Activated naive CD8-positive, alpha-beta T cell treated with anti-CD3 and anti-CD28 coated beads, Interleukin-2, amount 50 U/mL, for 16 hours (primary cell): ENCODE data around the gene DENND2C.
"Not testable (repeated sequence)": the region's sequence is repeated elsewhere in the genome, so short reads cannot be mapped to it uniquely, and the experiment has no call there.

Experiments used
- DNase-seq: peaks from one replicate; pipeline ENCODE4 v3.0.0-alpha.2; 2020; ENCODE audit warnings: low read depth, low spot score

Gene DENND2C

GRCh38 chr1:114609026-114609425 lies 60.8 kb downstream of the DENND2C start:
- no peak for DNase-seq

- no peak for DNase-seq
Observed at GRCh38 chr1:114607223-114607622, 62.6 kb downstream of the DENND2C start.

DNA sequence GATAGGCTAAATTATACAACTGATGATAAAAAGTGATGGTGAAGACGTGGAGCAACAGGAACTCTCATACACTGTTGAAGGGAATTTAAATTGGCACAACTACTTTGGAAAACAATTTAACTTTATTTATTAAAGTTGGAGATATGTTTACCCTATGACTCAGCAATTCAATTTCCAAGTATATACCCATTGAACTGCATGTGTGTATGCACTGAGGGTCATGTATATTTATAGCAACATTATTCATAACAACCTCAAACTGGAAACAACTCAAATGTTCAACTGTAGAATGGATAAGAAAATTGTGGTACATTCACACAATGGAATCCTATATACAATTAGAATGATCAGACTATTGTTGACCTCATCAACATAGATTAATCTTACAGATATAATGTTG lies 71.9 kb downstream of the DENND2C start:
- DNase-seq: no peak

DNA sequence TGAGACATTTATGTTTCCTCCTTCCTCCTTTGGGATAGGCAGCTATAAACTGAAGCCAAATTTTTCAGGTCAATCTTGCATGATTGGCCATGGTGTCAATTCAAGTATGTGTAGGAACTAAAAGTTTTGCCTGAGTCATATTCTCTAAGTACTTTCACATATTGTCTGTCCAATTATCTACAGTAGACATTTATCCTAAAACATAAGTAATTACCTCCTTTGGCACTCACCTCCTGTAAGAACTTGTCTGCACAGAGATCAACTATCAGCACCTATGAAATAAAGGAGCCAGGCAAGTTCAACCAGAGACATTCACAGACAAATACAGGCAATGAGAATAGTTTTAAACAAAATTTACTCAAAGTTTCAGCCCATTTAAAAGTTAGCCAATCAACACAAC lies 74.2 kb downstream of the DENND2C start:
- DNase-seq: no peak

DNA sequence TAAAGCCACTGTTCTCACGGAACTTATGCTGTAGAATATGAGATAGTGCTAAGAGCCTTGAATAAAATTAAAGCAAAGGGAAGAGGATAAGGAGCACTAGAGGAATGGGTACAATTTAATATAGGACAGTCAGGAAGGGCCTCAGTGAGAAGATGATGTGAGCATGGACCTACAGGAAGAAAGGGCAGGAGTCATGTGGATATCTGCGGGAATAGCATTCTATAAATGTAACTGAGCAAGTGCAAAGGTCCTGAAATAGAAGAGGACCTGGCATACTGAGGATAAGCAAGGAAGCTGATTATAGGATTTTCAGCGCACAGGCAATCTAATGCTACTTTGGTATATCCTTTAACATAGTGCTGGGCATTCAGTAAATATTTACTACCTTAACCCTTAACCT lies 75.8 kb downstream of the DENND2C start:
- DNase-seq: no peak

DNA sequence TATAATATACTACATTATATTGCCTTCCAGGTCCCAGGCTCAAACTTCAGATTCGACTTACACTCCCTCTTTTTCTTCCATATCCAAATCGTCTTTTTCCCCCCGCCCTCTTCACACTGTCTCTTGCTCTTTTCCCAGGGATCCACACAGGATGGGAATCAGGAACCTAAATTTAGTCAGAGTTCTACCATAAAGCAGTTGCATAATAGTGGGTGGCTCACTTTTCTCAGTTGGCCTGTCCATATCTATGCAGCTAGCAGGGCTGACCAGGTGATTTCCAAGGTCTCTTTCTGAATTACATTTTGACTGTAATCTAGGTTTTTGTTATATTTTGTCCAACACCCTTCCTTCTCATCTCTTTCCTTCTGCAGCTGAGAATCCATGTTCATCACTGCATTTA lies 80.7 kb downstream of the DENND2C start:
- no peak for DNase-seq

DNA sequence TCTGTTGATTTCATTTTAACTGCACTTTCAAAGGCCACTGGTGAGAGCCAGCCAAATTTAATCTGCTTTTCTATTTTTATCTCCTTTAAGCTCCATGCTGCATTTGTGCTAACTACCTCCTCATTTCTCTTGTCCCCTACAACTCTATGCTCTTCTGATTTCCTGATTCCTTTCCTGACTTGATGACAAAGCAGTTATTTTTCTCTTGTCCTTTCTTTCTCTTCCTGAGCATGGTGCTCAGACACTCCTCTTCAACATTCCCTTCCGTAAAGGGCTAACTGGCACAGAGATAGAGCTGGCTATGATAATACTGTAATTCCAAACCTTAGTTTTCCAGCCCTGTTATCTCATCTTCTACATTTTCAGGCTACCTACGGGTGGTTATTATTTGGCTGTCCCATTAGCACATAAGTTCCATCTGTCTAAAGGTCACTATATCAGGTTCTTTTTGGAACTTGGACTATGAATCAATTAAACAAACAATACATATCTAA lies 81.6 kb downstream of the DENND2C start:
- no peak for DNase-seq

DNA sequence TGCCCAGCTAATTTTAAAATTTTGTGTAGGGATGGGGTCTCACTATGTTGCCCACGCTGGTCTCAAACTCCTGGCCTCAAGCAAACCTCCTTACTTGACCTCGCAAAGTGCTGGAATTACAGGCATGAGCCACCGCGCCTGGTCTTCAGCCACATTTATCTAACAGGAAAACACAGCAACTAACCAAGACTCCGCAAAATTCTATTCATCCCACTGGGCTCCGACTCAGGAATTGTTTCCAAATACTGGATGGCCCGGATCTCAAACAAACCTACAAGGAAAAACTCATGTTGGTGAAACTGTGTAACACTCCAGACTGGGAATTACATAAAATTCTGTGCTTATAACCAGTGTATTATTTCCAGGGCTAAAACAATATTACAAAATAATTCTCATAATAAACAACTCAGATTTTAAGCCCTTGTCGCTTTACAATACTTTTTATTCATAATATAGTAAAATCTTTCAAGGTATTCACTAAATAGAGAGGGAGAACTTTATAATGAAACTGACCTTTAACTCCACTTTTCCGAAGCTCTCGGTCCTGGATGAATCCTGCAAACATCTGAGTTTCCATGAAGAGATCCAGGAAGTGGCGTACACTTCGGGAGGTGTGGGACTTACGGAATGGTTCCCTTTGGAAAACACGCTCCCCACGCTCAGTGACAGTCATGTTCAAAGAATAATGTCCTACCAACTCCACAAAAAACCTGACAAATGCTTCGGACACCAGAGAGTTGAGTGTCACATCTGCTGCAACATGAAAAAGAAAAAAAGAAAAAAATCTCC lies 82.5 kb downstream of the DENND2C start:
- no peak for DNase-seq

- no peak for DNase-seq
Observed at GRCh38 chr1:114586513-114587047, 83.3 kb downstream of the DENND2C start.

DNA sequence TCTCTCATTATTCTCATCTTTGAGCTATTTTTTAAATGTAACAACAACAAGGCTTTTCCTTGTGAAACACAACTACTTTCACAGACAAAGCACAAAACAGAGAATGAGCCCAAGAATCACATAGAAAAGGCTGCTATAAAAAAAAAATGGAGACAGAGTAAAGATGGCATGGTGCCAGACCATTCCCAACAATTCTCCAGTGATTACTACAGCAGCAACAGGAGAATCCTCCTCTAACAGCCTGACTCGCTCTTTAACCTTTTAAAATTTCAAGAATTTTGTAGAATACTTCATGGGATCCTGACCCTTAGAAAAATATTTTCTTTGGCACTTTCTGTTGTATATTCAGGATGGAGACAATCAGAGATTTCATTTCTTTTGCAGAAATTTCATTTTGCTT lies 84.6 kb downstream of the DENND2C start:
- DNase-seq: no peak

DNA sequence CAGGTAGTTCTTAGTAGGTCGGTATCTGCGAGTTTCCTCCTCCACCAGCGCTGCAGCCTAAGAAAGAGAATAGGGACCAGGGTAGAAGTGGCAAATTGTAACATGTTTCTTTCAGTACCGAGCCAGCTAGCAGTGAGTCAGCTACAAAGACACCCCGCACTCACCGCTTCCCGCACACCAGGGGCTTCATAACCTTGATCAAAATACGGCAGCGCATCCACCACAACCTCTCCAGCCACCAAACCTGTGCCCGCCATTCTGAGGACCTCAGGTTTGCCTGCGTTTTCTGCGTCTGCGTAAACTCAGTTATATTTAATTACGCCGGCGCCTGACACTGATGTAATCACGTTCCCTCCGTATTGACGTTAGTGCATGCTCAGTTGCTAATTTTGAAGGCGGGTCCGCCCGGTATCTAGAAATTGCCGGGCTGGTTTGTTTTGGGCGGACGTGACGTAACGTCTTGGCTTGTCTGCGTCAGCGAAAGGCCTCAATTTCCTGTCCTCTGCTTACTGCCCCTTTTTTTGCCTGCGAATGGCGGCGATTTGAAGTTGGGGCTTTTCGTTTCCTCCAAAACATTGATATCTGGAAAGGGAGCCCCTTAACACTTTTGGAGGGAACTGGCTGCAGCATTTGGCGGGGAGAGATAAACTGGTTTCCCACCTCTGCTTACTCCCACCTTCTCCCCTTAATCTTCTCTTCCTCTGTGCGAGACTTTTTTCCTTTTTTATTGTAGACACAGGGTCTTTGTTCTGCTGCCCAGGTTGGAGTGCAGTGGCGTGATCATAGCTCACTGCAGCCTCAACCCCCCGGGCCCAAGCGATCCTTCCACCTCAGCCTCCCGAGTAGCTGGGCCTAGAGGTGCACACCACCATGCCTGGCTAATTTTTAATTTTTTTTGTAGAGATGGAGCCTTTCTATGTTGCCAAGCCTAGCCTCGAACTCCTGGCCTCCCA lies 88.2 kb downstream of the DENND2C start, which contains the start of gene BCAS2:
BCAS2 (minus strand) TSS at position 281 of the 953 bp plus-strand sequence; CDS start at position 257, 24 bp downstream.
- peak; percentile 92 for DNase-seq

DNA sequence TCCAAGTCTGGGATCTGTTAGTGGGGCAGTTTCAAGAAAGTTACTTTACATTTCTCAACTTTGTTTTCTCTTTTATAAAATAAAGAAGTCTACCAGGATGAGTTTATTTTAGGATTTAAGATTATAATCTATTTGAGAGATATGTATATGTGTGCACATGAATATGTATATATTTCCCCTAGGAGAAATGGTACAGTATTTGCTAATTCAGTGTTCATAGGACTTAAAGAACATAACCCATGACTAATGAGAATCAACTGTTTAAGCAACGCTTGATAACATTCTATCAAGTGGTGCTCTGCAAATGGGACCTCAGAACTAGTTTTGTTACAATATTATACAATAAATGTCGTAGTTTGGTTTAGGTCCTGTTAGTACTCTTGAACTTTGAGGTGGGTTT lies 95.5 kb downstream of the DENND2C start:
- no peak for DNase-seq

- no peak for DNase-seq
Observed at GRCh38 chr1:114564141-114564540, 105.7 kb downstream of the DENND2C start.

DNA sequence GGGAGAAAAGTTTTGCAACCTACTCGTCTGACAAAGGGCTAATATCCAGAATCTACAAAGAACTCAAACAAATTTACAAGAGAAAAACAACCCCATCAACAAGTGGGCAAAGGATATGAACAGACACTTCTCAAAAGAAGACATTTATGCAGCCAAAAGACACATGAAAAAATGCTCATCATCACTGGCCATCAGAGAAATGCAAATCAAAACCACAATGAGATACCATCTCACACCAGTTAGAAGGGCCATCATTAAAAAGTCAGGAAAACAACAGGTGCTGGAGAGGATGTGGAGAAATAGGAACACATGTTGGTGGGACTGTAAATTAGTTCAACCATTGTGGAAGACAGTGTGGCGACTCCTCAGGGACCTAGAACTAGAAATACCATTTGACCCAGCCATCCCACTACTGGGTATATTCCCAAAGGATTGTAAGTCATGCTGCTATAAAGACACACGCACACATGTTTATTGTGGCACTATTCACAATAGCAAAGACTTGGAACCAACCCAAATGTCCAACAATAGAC lies 106.8 kb downstream of the DENND2C start:
- not testable (repeated sequence) for DNase-seq

- no peak for DNase-seq
Observed at GRCh38 chr1:114561333-114561732, 108.5 kb downstream of the DENND2C start.

DNA sequence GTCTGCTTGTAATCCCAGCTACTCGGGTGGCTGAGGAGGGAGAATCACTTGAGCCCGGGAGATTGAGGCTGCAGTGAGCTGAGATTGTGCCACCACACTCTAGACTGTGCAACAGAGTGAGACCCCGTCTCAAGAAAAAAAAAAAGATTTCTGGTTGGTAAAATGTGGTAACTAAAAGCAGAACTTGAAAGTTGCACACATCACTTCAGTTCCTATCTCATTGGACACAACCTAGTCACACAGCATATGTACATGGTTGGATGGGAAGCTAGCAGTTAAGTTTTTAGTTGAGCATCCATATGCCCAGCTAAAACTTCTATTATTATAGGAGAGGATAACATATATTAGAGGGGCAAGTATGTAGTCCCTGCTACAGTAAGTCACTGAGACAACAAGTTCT lies 110.5 kb downstream of the DENND2C start:
- no peak for DNase-seq

GRCh38 chr1:114558544-114558943 lies 111.3 kb downstream of the DENND2C start:
- no peak for DNase-seq

- DNase-seq: no peak
Observed at GRCh38 chr1:114554577-114554976, 115.3 kb downstream of the DENND2C start.

DNA sequence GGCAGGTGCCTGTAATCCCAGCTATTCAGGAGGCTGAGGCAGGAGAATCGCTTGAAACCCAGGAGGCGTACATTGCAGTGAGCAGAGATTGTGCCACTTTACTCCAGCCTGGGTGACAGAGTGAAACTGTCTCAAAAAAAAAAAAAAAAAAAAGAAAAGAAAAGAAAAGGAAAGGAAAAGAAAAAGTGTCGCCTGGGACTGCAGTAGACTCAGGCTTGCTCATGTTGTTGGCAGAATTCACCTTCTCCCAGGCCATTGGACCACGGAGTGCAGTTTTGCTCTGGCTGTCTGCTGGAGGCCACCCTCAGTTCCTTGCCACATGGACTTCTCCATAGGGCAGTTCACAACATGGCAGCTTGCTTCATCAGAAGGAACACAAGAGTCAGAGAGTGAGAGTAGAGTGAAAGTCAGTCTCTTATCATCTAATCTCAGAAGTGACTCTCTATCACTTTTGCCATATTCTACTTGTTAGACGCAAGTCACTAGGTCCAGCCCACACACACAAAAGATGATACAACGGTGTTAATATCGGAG lies 117.7 kb downstream of the DENND2C start:
- DNase-seq: no peak

DNA sequence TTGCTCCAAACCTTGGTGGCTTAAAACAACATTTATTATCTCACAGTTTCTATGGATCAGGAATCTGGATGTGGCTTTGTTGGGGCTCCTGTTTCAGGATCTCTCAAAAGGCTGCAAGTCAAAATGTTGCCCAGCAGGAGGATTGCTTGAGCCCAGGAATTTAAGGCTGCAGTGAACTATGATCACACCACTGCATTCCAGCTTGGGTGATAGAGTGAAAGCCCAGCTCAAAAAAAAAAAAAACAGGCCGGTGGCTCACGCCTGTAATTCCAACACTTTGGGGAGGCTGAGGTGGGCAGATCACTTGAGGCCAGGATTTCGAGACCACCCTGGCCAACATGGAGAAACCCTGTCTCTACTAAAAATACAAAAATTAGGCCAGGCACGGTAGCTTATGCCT lies 118.4 kb downstream of the DENND2C start:
- no peak for DNase-seq

DNA sequence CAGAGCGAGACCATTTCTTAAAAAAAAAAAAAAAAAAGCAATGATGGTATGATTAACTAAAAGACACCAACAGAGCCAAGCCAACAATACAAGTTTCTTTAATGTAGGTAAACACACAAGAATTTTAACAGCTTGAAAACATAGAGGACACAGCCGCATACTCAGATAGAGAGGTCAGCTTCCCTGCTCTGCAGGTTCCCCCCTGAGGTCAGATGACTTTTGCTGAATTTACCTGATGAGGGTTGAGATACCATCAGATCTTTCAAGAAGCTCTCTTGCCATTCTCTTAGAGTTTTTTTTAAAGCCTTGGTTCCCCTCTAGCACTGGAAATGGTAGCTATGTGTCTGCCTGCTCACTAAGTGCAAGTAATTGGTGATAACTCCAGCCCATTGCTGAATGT lies 119.5 kb downstream of the DENND2C start:
- no peak for DNase-seq

GRCh38 chr1:114549137-114549536 lies 120.7 kb downstream of the DENND2C start:
- no peak for DNase-seq
